GM23248 (cell line): ENCODE results near the gene RPIA. TPM values are rescaled to one million over a fixed set of nuclear protein-coding genes. Genes with fewer than 3 reads are reported as not detected.
A peak's percentile ranks its signal among the peaks of the same experiment; 100 is the strongest.
"Not testable (repeated sequence)": the region's sequence is repeated elsewhere in the genome, so short reads cannot be mapped to it uniquely, and the experiment has no call there.

Experiments
- DNase-seq: peaks from one replicate; pipeline ENCODE4 v3.0.0-alpha.2; 2015
- H2AFZ ChIP-seq: fragments of 200-600 bp; sonication (generic); 2 replicates; pipeline ENCODE4 v1.6.1; 2016; ENCODE audit warnings: antibody characterized with exemption
- H3F3A ChIP-seq: fragments of 200-600 bp; sonication (generic); 2 replicates; pipeline ENCODE4 v1.6.1; 2016; ENCODE audit warnings: mild to moderate bottlenecking, antibody characterized with exemption, mixed run types; ENCODE audit not compliant: insufficient read depth
- H3K27ac ChIP-seq: fragments of 200-600 bp; sonication (generic); 2 replicates; pipeline ENCODE4 v1.5.1; 2016; ENCODE audit warnings: mild to moderate bottlenecking
- H3K27me3 ChIP-seq: fragments of 200-600 bp; sonication (generic); replicated peaks from 2 replicates; pipeline ENCODE4 v1.6.1; 2016; ENCODE audit warnings: mild to moderate bottlenecking; ENCODE audit not compliant: insufficient read depth
- H3K36me3 ChIP-seq: fragments of 200-600 bp; sonication (generic); 2 replicates; pipeline ENCODE4 v1.6.1; 2016; ENCODE audit warnings: low read depth, mild to moderate bottlenecking
- H3K4me1 ChIP-seq: fragments of 200-600 bp; sonication (generic); 2 replicates; pipeline ENCODE4 v1.6.1; 2016; ENCODE audit warnings: mild to moderate bottlenecking; ENCODE audit not compliant: insufficient read depth
- H3K4me2 ChIP-seq: fragments of 200-600 bp; sonication (generic); one replicate; pipeline ENCODE4 v1.6.1; 2016; ENCODE audit warnings: mild to moderate bottlenecking; ENCODE audit not compliant: unreplicated experiment
- H3K4me3 ChIP-seq: fragments of 200-600 bp; sonication (generic); 2 replicates; pipeline ENCODE4 v1.5.1; 2016; ENCODE audit warnings: mild to moderate bottlenecking
- H3K79me2 ChIP-seq: fragments of 200-600 bp; sonication (generic); 2 replicates; pipeline ENCODE4 v1.6.1; 2016; ENCODE audit warnings: mild to moderate bottlenecking; ENCODE audit not compliant: insufficient read depth
- H3K9ac ChIP-seq: fragments of 200-600 bp; sonication (generic); 2 replicates; pipeline ENCODE4 v1.6.1; 2016; ENCODE audit warnings: mild to moderate bottlenecking
- H3K9me2 ChIP-seq: fragments of 200-600 bp; sonication (generic); 2 replicates; pipeline ENCODE4 v1.6.1; 2016; ENCODE audit warnings: mixed run types, mild to moderate bottlenecking, moderate library complexity; ENCODE audit not compliant: insufficient read depth
- H3K9me3 ChIP-seq: fragments of 200-600 bp; sonication (generic); one replicate; pipeline ENCODE4 v1.6.1; 2017; ENCODE audit warnings: low read depth
- H4K20me1 ChIP-seq: fragments of 200-600 bp; sonication (generic); 2 replicates; pipeline ENCODE4 v1.6.0; 2016; ENCODE audit not compliant: insufficient read depth
- EZH2 ChIP-seq: fragments of 200-600 bp; sonication (generic); IDR thresholded peaks from 2 replicates; pipeline ENCODE4 v1.6.1; 2018; ENCODE audit warnings: antibody characterized with exemption, mild to moderate bottlenecking; ENCODE audit not compliant: insufficient read depth, poor library complexity, severe bottlenecking
- EZH2phosphoT487 ChIP-seq: fragments of 200-600 bp; sonication (generic); IDR thresholded peaks from 2 replicates; pipeline ENCODE4 v1.6.1; 2018; ENCODE audit warnings: antibody characterized with exemption, moderate library complexity, mild to moderate bottlenecking, low read depth; ENCODE audit not compliant: insufficient read depth
- WGBS, 2 experiments: methylation state at CpG; one replicate each; pipeline ENCODE4 v1.1.6; 2015 to 2017; ENCODE audit warnings: low lambda C conversion rate in 2 of 2, low coverage in 1 of 2; ENCODE audit errors: missing lambda C conversion rate in 2 of 2; 5-methylcytosine and 5-hydroxymethylcytosine counted together
- in situ Hi-C: fragments of 300-500 bp; cut with MboI; formaldehyde crosslinking; loops from 2 replicates; pipeline ENCODE4 v1.15.0; 2020
- polyA plus RNA-seq: library from polyadenylated mRNA; unstranded; fragments of >200 nt; fragmentation: Nextera tagmentation; extraction: Ambion mirVana; gene quantifications from 2 replicates; pipeline ENCODE4 v1.2.1, GENCODE V29; 2016
- total RNA-seq: library from RNA; depleted of rRNA; stranded (reverse); fragments of >200 nt; shearing (Covaris generic); gene quantifications from 2 replicates; pipeline ENCODE4 v1.2.3, GENCODE V29; 2014

Gene RPIA
- total and polyA plus RNA-seq, 2 experiments from 2014 or later = 5.8 to 9.2 TPM

- in situ Hi-C loops = no loop called here
- 57 to 60% methylated on average over 2 of the region's 2 CpGs for WGBS, 2 experiments
- no peaks in the 10 kb centered on the region for H3K9me2 ChIP-seq
Measured at GRCh38 chr2:88760819-88761598, 69.5 kb downstream of the RPIA start.

GRCh38 chr2:88764141-88764849, 72.8 kb downstream of the RPIA start:
- Histone ChIP-seq H3K36me3 (no peaks in the 10 kb centered on the region), H3F3A (no peaks in the 10 kb centered on the region), H3K27ac (no peak overlapping the region), H3K4me3 (no peak overlapping the region), H3K9me3 (no peaks in the 10 kb centered on the region), H3K4me1 (no peaks in the 10 kb centered on the region), H3K27me3 (peaks cover 12% of the 10 kb centered on the region), H3K79me2 (no peaks in the 10 kb centered on the region), H3K9ac (no peak overlapping the region), H3K4me2 (no peak overlapping the region), H4K20me1 (no peaks in the 10 kb centered on the region), H3K9me2 (no peaks in the 10 kb centered on the region), H2AFZ (no peak overlapping the region)
- DNase-seq = no peak
- in situ Hi-C loops = no loop called here
- 79 to 80% methylated on average over 19 of the region's 19 CpGs for WGBS, 2 experiments
- TF ChIP-seq EZH2 (no peak), EZH2phosphoT487 (no peak)

More at GRCh38 chr2:88760819-88761598, 69.5 kb downstream of the RPIA start:
- TF ChIP-seq EZH2phosphoT487 (no peak), EZH2 (no peak)
- Histone ChIP-seq H3F3A (no peaks in the 10 kb centered on the region), H3K27ac (no peak overlapping the region), H3K9ac (no peak overlapping the region), H2AFZ (no peak overlapping the region), H3K9me3 (no peaks in the 10 kb centered on the region), H3K4me1 (no peaks in the 10 kb centered on the region), H4K20me1 (no peaks in the 10 kb centered on the region), H3K27me3 (no peaks in the 10 kb centered on the region; the same call in 1 of the 2 replicates), H3K4me3 (no peak overlapping the region), H3K4me2 (no peak overlapping the region), H3K36me3 (no peaks in the 10 kb centered on the region), H3K79me2 (no peaks in the 10 kb centered on the region)
- no peak for DNase-seq

- 22 to 23% methylated on average over 21 to 22 of the region's 22 CpGs for WGBS, 2 experiments
Measured at GRCh38 chr2:88764850-88765153, 73.3 kb downstream of the RPIA start.

DNA sequence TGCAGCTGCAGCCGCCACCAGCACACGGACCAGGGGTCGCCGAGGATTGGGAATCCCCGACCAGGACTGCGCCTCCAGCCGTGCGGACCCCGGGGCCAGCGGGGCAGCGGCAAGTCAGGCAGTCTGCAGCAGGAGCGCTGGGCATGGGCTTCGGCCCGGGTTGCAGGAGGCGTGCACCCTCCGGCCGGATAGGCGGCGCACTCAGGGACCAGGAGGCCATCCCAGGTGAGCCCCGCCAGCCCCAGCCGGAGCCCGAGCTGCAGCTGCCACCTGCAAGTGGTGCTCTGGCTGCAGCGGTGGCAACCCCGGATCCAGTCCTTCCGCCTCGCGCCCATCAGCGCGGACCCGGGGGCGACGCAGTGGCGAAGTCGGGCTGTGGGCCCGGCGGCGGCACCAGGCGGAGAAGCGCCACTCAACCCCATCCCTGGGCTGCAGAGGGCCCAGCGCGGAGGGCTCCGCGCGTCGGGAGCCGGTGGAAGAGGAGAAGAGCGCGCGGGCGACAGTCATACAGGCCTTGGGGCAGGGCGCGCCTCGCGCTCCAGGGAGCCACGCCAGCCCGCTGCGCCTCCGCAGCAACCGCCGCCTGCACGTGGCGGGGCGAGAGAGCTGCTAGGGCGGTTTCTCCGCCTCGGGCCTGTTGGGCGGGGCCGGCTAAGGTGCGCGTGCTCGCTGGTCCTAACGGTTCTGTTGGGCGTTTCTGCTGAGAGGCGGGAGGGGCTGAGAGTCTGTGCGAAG, 73.8 kb downstream of the RPIA start:
- no peak overlapping the region for H3K27ac ChIP-seq
- no peaks in the 10 kb centered on the region for H3K4me1 ChIP-seq
- H2AFZ ChIP-seq = peak overlapping the region; percentile 67
- DNase-seq = peak; percentile 61
- H4K20me1 ChIP-seq = no peaks in the 10 kb centered on the region
- peak overlapping the region; percentile 49 for H3K4me3 ChIP-seq
- WGBS, 2 experiments = 3 to 5% methylated on average over 65 of the region's 75 CpGs
- H3K4me2 ChIP-seq = peak overlapping the region; percentile 39
- H3K9ac ChIP-seq = no peak overlapping the region
- TF ChIP-seq EZH2phosphoT487 = no peak
- no peak for TF ChIP-seq EZH2
- no peaks in the 10 kb centered on the region for H3K36me3 ChIP-seq
- H3F3A ChIP-seq = no peaks in the 10 kb centered on the region
- no peaks in the 10 kb centered on the region for H3K79me2 ChIP-seq
- H3K9me2 ChIP-seq = no peaks in the 10 kb centered on the region
- in situ Hi-C loops = no loop called here
- peaks cover 12% of the 10 kb centered on the region for H3K27me3 ChIP-seq
- H3K9me3 ChIP-seq = no peaks in the 10 kb centered on the region

More at GRCh38 chr2:88764850-88765153, 73.3 kb downstream of the RPIA start:
- Histone ChIP-seq H3K36me3 (no peaks in the 10 kb centered on the region), H3K4me1 (no peaks in the 10 kb centered on the region), H3K4me2 (no peak overlapping the region), H3F3A (no peaks in the 10 kb centered on the region), H3K4me3 (no peak overlapping the region), H3K79me2 (no peaks in the 10 kb centered on the region), H3K9me2 (no peaks in the 10 kb centered on the region), H3K27ac (no peak overlapping the region), H3K27me3 (peaks cover 12% of the 10 kb centered on the region), H2AFZ (no peak overlapping the region), H3K9ac (no peak overlapping the region), H4K20me1 (no peaks in the 10 kb centered on the region), H3K9me3 (no peaks in the 10 kb centered on the region)
- in situ Hi-C loops = no loop called here
- DNase-seq = no peak
- TF ChIP-seq EZH2phosphoT487 = no peak
- TF ChIP-seq EZH2 = no peak

DNA sequence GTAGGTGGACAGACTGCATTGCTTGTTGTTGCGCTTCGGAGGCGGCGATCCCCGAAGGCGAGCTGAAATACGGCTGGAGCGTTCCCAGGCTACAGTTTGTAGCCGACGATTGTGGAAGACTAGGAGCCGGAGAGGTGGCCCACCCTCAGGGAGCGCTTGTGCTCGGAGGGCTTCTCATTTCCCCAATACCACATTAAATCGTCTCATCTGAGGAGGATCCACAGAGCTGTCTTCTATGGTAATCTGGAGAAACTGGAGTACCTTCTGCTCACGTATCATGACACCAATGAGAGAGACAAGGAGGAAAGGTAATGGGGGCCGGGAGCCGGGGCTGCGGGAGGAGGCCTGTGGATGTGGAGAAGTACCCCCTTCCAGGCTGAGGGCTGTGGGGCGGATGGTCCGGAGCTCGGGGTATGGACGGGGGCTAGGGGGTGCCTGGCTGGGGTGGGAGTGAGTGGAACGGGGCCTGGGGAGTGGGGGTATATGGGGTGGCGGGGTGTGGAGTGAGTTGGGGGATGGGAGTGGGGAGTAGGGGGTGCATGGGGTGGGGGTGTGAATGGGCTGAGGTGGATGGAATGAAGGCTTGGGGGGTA, 74.5 kb downstream of the RPIA start:
- H3K27ac ChIP-seq, H3K9me3 ChIP-seq, in situ Hi-C loops, H3K9ac ChIP-seq, H3K36me3 ChIP-seq, H3F3A ChIP-seq, H3K4me1 ChIP-seq, H4K20me1 ChIP-seq, H3K79me2 ChIP-seq, H3K9me2 ChIP-seq, DNase-seq: not testable (repeated sequence)
- peaks cover 12% of the 10 kb centered on the region for H3K27me3 ChIP-seq
- H3K4me2 ChIP-seq = peak overlapping the region; percentile 39
- peak overlapping the region; percentile 49 for H3K4me3 ChIP-seq
- WGBS, 2 experiments = 14 to 30% methylated on average over 18 to 23 of the region's 24 CpGs
- peak overlapping the region; percentile 67 for H2AFZ ChIP-seq
